H9 (cell line): Measurements from ENCODE around the gene DUOX2. TPM values are rescaled to one million over a fixed set of nuclear protein-coding genes. Genes with fewer than 3 reads are reported as not detected.
A peak's percentile ranks its signal among the peaks of the same experiment; 100 is the strongest.
"Not testable (repeated sequence)": the region's sequence is repeated elsewhere in the genome, so short reads cannot be mapped to it uniquely, and the experiment has no call there.

ENCODE experiments used
- DNase-seq: peaks from one replicate; pipeline ENCODE4 v3.0.0-alpha.2; 2017
- H2AFZ ChIP-seq: one replicate; pipeline ENCODE4 v1.6.1; 2013; ENCODE audit warnings: mild to moderate bottlenecking, low read length, control low read depth, moderate library complexity
- H2AK5ac ChIP-seq: 2 replicates; pipeline ENCODE4 v1.6.1; 2013; ENCODE audit warnings: low read length, control low read depth, mixed read lengths; ENCODE audit not compliant: insufficient read length
- H2BK120ac ChIP-seq: one replicate; pipeline ENCODE4 v1.6.1; 2013; ENCODE audit warnings: low read depth, mild to moderate bottlenecking, low read length, control low read depth, inconsistent platforms; ENCODE audit not compliant: poor library complexity, severe bottlenecking
- H2BK12ac ChIP-seq: 2 replicates; pipeline ENCODE4 v1.6.1; 2013; ENCODE audit warnings: low read length, control low read depth, mixed read lengths, low read depth; ENCODE audit not compliant: insufficient read length
- H2BK15ac ChIP-seq: 2 replicates; pipeline ENCODE4 v1.6.1; 2013; ENCODE audit warnings: low read depth, low read length, control low read depth
- H2BK20ac ChIP-seq: one replicate; pipeline ENCODE4 v1.6.1; 2013; ENCODE audit warnings: low read depth, mild to moderate bottlenecking, low read length, control low read depth, inconsistent platforms; ENCODE audit not compliant: poor library complexity, severe bottlenecking
- H2BK5ac ChIP-seq: 2 replicates; pipeline ENCODE4 v1.6.1; 2013; ENCODE audit warnings: low read length, control low read depth, mixed read lengths; ENCODE audit not compliant: insufficient read length
- H3K14ac ChIP-seq: 2 replicates; pipeline ENCODE4 v1.6.1; 2013; ENCODE audit warnings: low read length, control low read depth; ENCODE audit not compliant: insufficient read depth
- H3K18ac ChIP-seq: 2 replicates; pipeline ENCODE4 v1.6.1; 2013; ENCODE audit warnings: low read depth, mild to moderate bottlenecking, mixed read lengths, low read length, control low read depth; ENCODE audit not compliant: insufficient read length
- H3K23ac ChIP-seq: 2 replicates; pipeline ENCODE4 v1.6.1; 2013; ENCODE audit warnings: low read length, control low read depth, mixed read lengths, low read depth; ENCODE audit not compliant: insufficient read length
- H3K23me2 ChIP-seq: 2 replicates; pipeline ENCODE4 v1.6.1; 2013; ENCODE audit warnings: low read depth, mild to moderate bottlenecking, mixed read lengths, low read length, control low read depth; ENCODE audit not compliant: insufficient read length, poor library complexity, severe bottlenecking
- H3K27ac ChIP-seq: 2 replicates; pipeline ENCODE4 v1.5.1; 2013; ENCODE audit warnings: low read length, control low read depth, mixed read lengths, low read depth; ENCODE audit not compliant: insufficient read length
- H3K27me3 ChIP-seq: 2 replicates; pipeline ENCODE4 v1.6.1; 2013; ENCODE audit warnings: low read length, control low read depth, inconsistent platforms; ENCODE audit not compliant: insufficient read depth
- H3K4ac ChIP-seq: 2 replicates; pipeline ENCODE4 v1.6.1; 2013; ENCODE audit warnings: low read depth, mild to moderate bottlenecking, control low read depth, inconsistent platforms, low read length, moderate library complexity
- H3K4me1 ChIP-seq: 2 replicates; pipeline ENCODE4 v1.6.1; 2013; ENCODE audit warnings: low read length, control low read depth, inconsistent platforms; ENCODE audit not compliant: insufficient read depth
- H3K4me2 ChIP-seq: 2 replicates; pipeline ENCODE4 v1.6.1; 2013; ENCODE audit warnings: low read length, control low read depth, mixed read lengths; ENCODE audit not compliant: insufficient read length, insufficient read depth
- H3K56ac ChIP-seq: 2 replicates; pipeline ENCODE4 v1.6.1; 2013; ENCODE audit warnings: low read depth, mild to moderate bottlenecking, mixed read lengths, low read length, control low read depth; ENCODE audit not compliant: insufficient read length
- H3K79me1 ChIP-seq: 2 replicates; pipeline ENCODE4 v1.6.1; 2013; ENCODE audit warnings: low read depth, mild to moderate bottlenecking, moderate library complexity, low read length, control low read depth, inconsistent platforms; ENCODE audit not compliant: insufficient read depth, poor library complexity, severe bottlenecking
- H3K79me2 ChIP-seq: 2 replicates; pipeline ENCODE4 v1.6.1; 2013; ENCODE audit warnings: low read length, control low read depth, inconsistent platforms; ENCODE audit not compliant: insufficient read depth
- H3K9ac ChIP-seq: 2 replicates; pipeline ENCODE4 v1.6.1; 2013; ENCODE audit warnings: low read length, control low read depth, mixed read lengths; ENCODE audit not compliant: insufficient read length; ENCODE audit errors: extremely low read depth
- H3K9me3 ChIP-seq: one replicate; pipeline ENCODE4 v1.6.1; 2013; ENCODE audit warnings: low read depth, low read length, inconsistent platforms; ENCODE audit not compliant: control insufficient read depth
- H3T11ph ChIP-seq: one replicate; pipeline ENCODE4 v1.6.1; 2013; ENCODE audit warnings: mild to moderate bottlenecking, low read length, control low read depth, inconsistent platforms
- H4K20me1 ChIP-seq: one replicate; pipeline ENCODE4 v1.6.1; 2013; ENCODE audit not compliant: control insufficient read depth, insufficient read length, insufficient read depth
- H4K5ac ChIP-seq: 2 replicates; pipeline ENCODE4 v1.6.1; 2013; ENCODE audit warnings: low read depth, mild to moderate bottlenecking, mixed read lengths, low read length, control low read depth; ENCODE audit not compliant: insufficient read length
- H4K8ac ChIP-seq: replicated peaks from 2 replicates; pipeline ENCODE4 v1.6.1; 2013; ENCODE audit warnings: low read length, control low read depth, mixed read lengths, low read depth; ENCODE audit not compliant: insufficient read length
- H4K91ac ChIP-seq: 2 replicates; pipeline ENCODE4 v1.6.1; 2013; ENCODE audit warnings: low read depth, mild to moderate bottlenecking, moderate library complexity, mixed read lengths, low read length, control low read depth; ENCODE audit not compliant: insufficient read length
- H3K27ac Mint-ChIP-seq, 3 experiments: 2 replicates in 2 of 3; 3 replicates in 1 of 3; pipeline ENCODE4 v1.8.0; 2020 to 2021; ENCODE audit warnings: mixed read lengths in 3 of 3, mild to moderate bottlenecking in 1 of 3, moderate library complexity in 1 of 3
- H3K27me3 Mint-ChIP-seq: 2 replicates; pipeline ENCODE4 v1.8.0; 2021; ENCODE audit warnings: low read depth, mild to moderate bottlenecking, moderate library complexity, mixed read lengths
- H3K36me3 Mint-ChIP-seq, 3 experiments: 2 replicates in 2 of 3; 3 replicates in 1 of 3; pipeline ENCODE4 v1.8.0; 2020 to 2021; ENCODE audit warnings: low read depth in 3 of 3, mixed read lengths in 3 of 3; ENCODE audit not compliant: insufficient read depth in 1 of 3
- H3K4me1 Mint-ChIP-seq, 2 experiments: 2 replicates each; pipeline ENCODE4 v1.8.0; 2020; ENCODE audit warnings: mixed read lengths in 2 of 2
- H3K4me3 Mint-ChIP-seq, 2 experiments: 2 replicates in 1 of 2; 3 replicates in 1 of 2; pipeline ENCODE4 v1.8.0; 2020 to 2021; ENCODE audit warnings: mild to moderate bottlenecking in 2 of 2, mixed read lengths in 2 of 2, moderate library complexity in 1 of 2
- H3K9me3 Mint-ChIP-seq, 2 experiments: 2 replicates in 1 of 2; 3 replicates in 1 of 2; pipeline ENCODE4 v1.8.0; 2020; ENCODE audit warnings: mild to moderate bottlenecking in 2 of 2, mixed read lengths in 2 of 2, moderate library complexity in 1 of 2
- CTCF ChIP-seq: fragments of 200-600 bp; sonication (generic); conservative IDR thresholded peaks from 3 replicates; pipeline ENCODE4 v1.8.0; 2021; ENCODE audit warnings: antibody characterized with exemption, mild to moderate bottlenecking
- WGBS: extraction: QIAGEN DNeasy Blood & Tissue Kit; methylation state at CpG from one replicate; pipeline ENCODE4 v1.1.7; 2013; ENCODE audit warnings: missing lambda C conversion rate, low lambda C conversion rate, mixed read lengths; ENCODE audit not compliant: insufficient read length; ENCODE audit errors: extremely low coverage; 5-methylcytosine and 5-hydroxymethylcytosine counted together
- total RNA-seq: library from RNA; stranded (reverse); gene quantifications from 2 replicates; pipeline ENCODE4 v1.2.1, GENCODE V29; 2021

DUOX2 gene
- total RNA-seq, 1 experiment from 2014 or later = 0.42 TPM

DNA sequence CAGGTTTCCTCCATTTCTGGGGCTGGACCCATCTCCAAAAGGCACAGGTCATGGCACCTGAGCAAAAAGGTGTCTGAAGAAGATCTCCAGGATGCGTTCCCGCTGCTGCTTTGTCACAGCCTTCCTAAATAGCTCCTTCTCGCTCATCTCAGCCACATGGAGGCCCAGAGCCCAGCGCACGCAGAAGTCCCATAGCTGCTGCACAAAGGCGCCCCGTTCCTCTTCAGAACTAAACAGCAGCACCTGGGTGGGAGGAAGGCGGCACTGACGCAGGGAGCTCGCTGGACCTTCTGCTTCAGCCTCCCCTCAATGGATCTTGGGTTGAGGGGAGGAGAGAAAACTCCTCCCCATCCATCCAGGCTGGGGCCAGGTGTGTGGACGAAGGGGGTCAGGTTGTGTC is 8.4 kb downstream of the DUOX2 start:
- H3K27ac Mint-ChIP-seq = no peak overlapping the region
- no peak for DNase-seq
- Histone ChIP-seq H3K79me1 (no peaks in the 10 kb centered on the region), H4K20me1 (no peaks in the 10 kb centered on the region), H3K4me1 (peaks cover 6% of the 10 kb centered on the region; the same call in 1 of the 2 replicates), H2BK120ac (no peak overlapping the region), H3K18ac (no peak overlapping the region), H3K27me3 (peaks cover 13% of the 10 kb centered on the region; the same call in 1 of the 2 replicates), H4K91ac (no peak overlapping the region), H3K4me2 (no peak overlapping the region), H2AK5ac (no peak overlapping the region), H3K14ac (no peak overlapping the region), H2AFZ (no peak overlapping the region), H2BK20ac (no peak overlapping the region), H4K5ac (no peak overlapping the region), H3K56ac (no peak overlapping the region), H3T11ph (no peak overlapping the region), H2BK5ac (no peak overlapping the region), H2BK12ac (no peak overlapping the region), H3K23me2 (no peaks in the 10 kb centered on the region), H3K9ac (no peak overlapping the region), H3K9me3 (no peaks in the 10 kb centered on the region), H3K27ac (no peak overlapping the region), H3K4ac (no peak overlapping the region), H3K79me2 (no peaks in the 10 kb centered on the region), H2BK15ac (no peak overlapping the region), H4K8ac (no peak overlapping the region), H3K23ac (no peak overlapping the region)
- no peaks in the 10 kb centered on the region for H3K9me3 Mint-ChIP-seq
- WGBS = no CpG with 5 or more reads among the region's 11 CpGs
- H3K36me3 Mint-ChIP-seq = no peaks in the 10 kb centered on the region; a peak in 1 of 7 replicates
- no peak for TF ChIP-seq CTCF
- peaks cover 12 to 20% of the 10 kb centered on the region in 2 experiments for H3K4me1 Mint-ChIP-seq
- H3K4me3 Mint-ChIP-seq = no peak overlapping the region
- peaks cover 42% of the 10 kb centered on the region for H3K27me3 Mint-ChIP-seq

DNA sequence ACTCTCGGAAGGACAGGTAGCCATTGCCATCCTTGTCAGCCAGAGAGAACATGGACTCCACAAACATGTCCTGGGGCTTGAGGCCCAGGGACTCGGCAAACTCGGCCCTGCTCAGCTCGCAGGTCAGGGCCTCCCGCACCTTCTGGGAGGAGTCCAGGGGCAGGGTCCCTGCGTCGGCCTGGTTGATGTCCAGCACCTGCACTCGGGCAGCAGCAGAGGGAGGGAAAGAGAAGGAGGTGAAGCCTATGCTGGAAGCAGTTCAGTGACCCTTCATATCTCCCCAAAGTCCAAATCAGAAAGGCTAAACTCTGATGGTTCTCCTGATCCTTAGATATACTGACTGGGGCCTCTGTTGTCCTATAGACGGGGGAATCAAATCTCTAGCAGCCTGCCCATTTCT is 9.8 kb downstream of the DUOX2 start:
- not testable (repeated sequence) for H3K18ac ChIP-seq, H2BK5ac ChIP-seq, H4K20me1 ChIP-seq, H3K36me3 Mint-ChIP-seq, H3K4ac ChIP-seq, H4K5ac ChIP-seq, H2AK5ac ChIP-seq, H3K4me2 ChIP-seq, H2BK12ac ChIP-seq, H3K56ac ChIP-seq, H2BK15ac ChIP-seq, H2BK120ac ChIP-seq, H3K79me1 ChIP-seq, H3T11ph ChIP-seq, H4K8ac ChIP-seq, H3K9ac ChIP-seq, H3K4me1 ChIP-seq, H3K23me2 ChIP-seq, H3K14ac ChIP-seq, H3K27me3 ChIP-seq, H3K9me3 Mint-ChIP-seq, H4K91ac ChIP-seq, DNase-seq, H2AFZ ChIP-seq, H3K4me3 Mint-ChIP-seq, H3K23ac ChIP-seq, H3K79me2 ChIP-seq, H2BK20ac ChIP-seq, H3K9me3 ChIP-seq, H3K27ac ChIP-seq
- Mint-ChIP-seq H3K27me3 (peaks cover 42% of the 10 kb centered on the region), H3K4me1 (peaks cover 20 to 28% of the 10 kb centered on the region in 2 experiments), H3K27ac (peak overlapping the region in 1 of 3 experiments; percentile 87; a peak in 1 of 7 replicates)
- WGBS = no CpG with 5 or more reads among the region's 9 CpGs
